Loucy (cell line): ENCODE measurements around the gene HLTF.

Experiments used
- EZH2phosphoT487 ChIP-seq: fragments of 200-600 bp; IDR thresholded peaks from 2 replicates; pipeline ENCODE4 v1.6.1; 2018; ENCODE audit warnings: antibody characterized with exemption, mild to moderate bottlenecking, moderate library complexity, borderline replicate concordance
- TF ChIP-seq, protein P1 (sequence below): fragments of 200-600 bp; sonication (generic); conservative IDR thresholded peaks from 2 replicates; pipeline ENCODE4 v1.5.1; 2014; ENCODE audit warnings: mild to moderate bottlenecking, antibody characterized with exemption, low read length

- TF ChIP-seq, protein P1, sequence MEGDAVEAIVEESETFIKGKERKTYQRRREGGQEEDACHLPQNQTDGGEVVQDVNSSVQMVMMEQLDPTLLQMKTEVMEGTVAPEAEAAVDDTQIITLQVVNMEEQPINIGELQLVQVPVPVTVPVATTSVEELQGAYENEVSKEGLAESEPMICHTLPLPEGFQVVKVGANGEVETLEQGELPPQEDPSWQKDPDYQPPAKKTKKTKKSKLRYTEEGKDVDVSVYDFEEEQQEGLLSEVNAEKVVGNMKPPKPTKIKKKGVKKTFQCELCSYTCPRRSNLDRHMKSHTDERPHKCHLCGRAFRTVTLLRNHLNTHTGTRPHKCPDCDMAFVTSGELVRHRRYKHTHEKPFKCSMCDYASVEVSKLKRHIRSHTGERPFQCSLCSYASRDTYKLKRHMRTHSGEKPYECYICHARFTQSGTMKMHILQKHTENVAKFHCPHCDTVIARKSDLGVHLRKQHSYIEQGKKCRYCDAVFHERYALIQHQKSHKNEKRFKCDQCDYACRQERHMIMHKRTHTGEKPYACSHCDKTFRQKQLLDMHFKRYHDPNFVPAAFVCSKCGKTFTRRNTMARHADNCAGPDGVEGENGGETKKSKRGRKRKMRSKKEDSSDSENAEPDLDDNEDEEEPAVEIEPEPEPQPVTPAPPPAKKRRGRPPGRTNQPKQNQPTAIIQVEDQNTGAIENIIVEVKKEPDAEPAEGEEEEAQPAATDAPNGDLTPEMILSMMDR = no peak
- TF ChIP-seq EZH2phosphoT487 = no peak
Observed at GRCh38 chr3:149013726-149014125, 72.6 kb downstream of the HLTF start.
